PC-3 (cell line): ENCODE measurements around the gene ABCB8. TPM values are rescaled to one million over a fixed set of nuclear protein-coding genes. Genes with fewer than 3 reads are reported as not detected.
A peak's percentile ranks its signal among the peaks of the same experiment; 100 is the strongest.

Source experiments
- ATAC-seq: fragments of 200-7000 bp; cut with Tn5 transposase; 2 replicates; pipeline ENCODE4 v1.9.1; 2020; ENCODE audit warnings: mild to moderate bottlenecking, moderate library complexity
- BruUV-seq: library from RNA; stranded (reverse); fragments of 400-500 nt; replicated peaks from 2 replicates; lab custom pipeline; 2021; lab: Mats Ljungman, UMichigan
- CTCF ChIA-PET: fragments of 300-600 bp; sonication (Branson Sonifier 250); formaldehyde crosslinking; loops from one replicate; lab custom pipeline; 2022; ENCODE audit warnings: antibody characterized with exemption; lab: Charles Lee
- POLR2A ChIA-PET: fragments of 300-600 bp; sonication (Branson Sonifier 250); formaldehyde crosslinking; loops from one replicate; lab custom pipeline; 2022; ENCODE audit warnings: antibody characterized with exemption; ENCODE audit not compliant: unreplicated experiment; lab: Charles Lee
- DNase-seq: peaks from one replicate; pipeline ENCODE4 v3.0.0-alpha.2; 2015
- H2AFZ ChIP-seq: fragments of 300-600 bp; sonication (generic); 2 replicates; pipeline ENCODE4 v1.6.0; 2016; ENCODE audit warnings: antibody characterized with exemption, low read length
- H3F3A ChIP-seq: fragments of 300-600 bp; sonication (generic); one replicate; pipeline ENCODE4 v1.6.0; 2017; ENCODE audit warnings: antibody characterized with exemption, low read length, control low read depth, mild to moderate bottlenecking; ENCODE audit not compliant: unreplicated experiment
- H3K27ac ChIP-seq: fragments of 300-600 bp; sonication (generic); 2 replicates; pipeline ENCODE4 v1.5.1; 2016; ENCODE audit warnings: mild to moderate bottlenecking, low read length
- H3K27me3 ChIP-seq: fragments of 300-600 bp; sonication (generic); 2 replicates; pipeline ENCODE4 v1.6.1; 2016; ENCODE audit warnings: low read length, mixed read lengths
- H3K36me3 ChIP-seq: fragments of 300-600 bp; sonication (generic); 2 replicates; pipeline ENCODE4 v1.6.1; 2016; ENCODE audit warnings: low read depth, mixed run types, low read length, mixed read lengths
- H3K4me1 ChIP-seq: fragments of 300-600 bp; sonication (generic); 2 replicates; pipeline ENCODE4 v1.5.1; 2016; ENCODE audit warnings: low read length; ENCODE audit not compliant: insufficient read depth
- H3K4me2 ChIP-seq: fragments of 300-600 bp; sonication (generic); 2 replicates; pipeline ENCODE4 v1.6.0; 2016; ENCODE audit warnings: low read length
- H3K4me3 ChIP-seq: fragments of 300-600 bp; sonication (generic); 2 replicates; pipeline ENCODE4 v1.5.1; 2016; ENCODE audit warnings: mild to moderate bottlenecking, low read length, mixed read lengths
- H3K79me2 ChIP-seq: fragments of 300-600 bp; sonication (generic); 2 replicates; pipeline ENCODE4 v1.6.1; 2017; ENCODE audit warnings: low read length, mixed read lengths
- H3K9ac ChIP-seq: fragments of 300-600 bp; sonication (generic); 2 replicates; pipeline ENCODE4 v1.6.0; 2016; ENCODE audit warnings: mild to moderate bottlenecking, low read length
- H3K9me2 ChIP-seq: fragments of 300-600 bp; sonication (generic); replicated peaks from 2 replicates; pipeline ENCODE4 v1.6.1; 2016; ENCODE audit warnings: mixed run types, low read length, mixed read lengths
- H3K9me3 ChIP-seq: fragments of 300-600 bp; sonication (generic); 2 replicates; pipeline ENCODE4 v1.6.1; 2016; ENCODE audit warnings: low read length, mixed read lengths
- H4K20me1 ChIP-seq: fragments of 300-600 bp; sonication (generic); 2 replicates; pipeline ENCODE4 v1.6.1; 2016; ENCODE audit warnings: low read length, mixed read lengths
- CTCF ChIP-seq: fragments of 300-600 bp; sonication (generic); conservative IDR thresholded peaks from 2 replicates; pipeline ENCODE4 v1.5.1; 2017; ENCODE audit warnings: antibody characterized with exemption, low read depth, mild to moderate bottlenecking, low read length
- EZH2 ChIP-seq: fragments of 300-600 bp; sonication (generic); IDR thresholded peaks from one replicate; pipeline ENCODE4 v1.6.1; 2017; ENCODE audit warnings: antibody characterized with exemption, mild to moderate bottlenecking, low read length; ENCODE audit not compliant: unreplicated experiment
- EZH2phosphoT487 ChIP-seq: fragments of 300-600 bp; sonication (generic); IDR thresholded peaks from 2 replicates; pipeline ENCODE4 v1.6.1; 2018; ENCODE audit warnings: mild to moderate bottlenecking, antibody characterized with exemption, low read length, borderline replicate concordance
- intact Hi-C: fragments of 100-400 bp; cut with micrococcal nuclease; formaldehyde crosslinking; loops from 2 replicates; pipeline ENCODE4 v1.9.0; 2023
- total RNA-seq: library from RNA; depleted of rRNA; stranded (reverse); fragments of >200 nt; gene quantifications from 2 replicates; pipeline ENCODE4 v1.2.3, GENCODE V29; 2014

The ABCB8 gene
- total RNA-seq, 1 experiment from 2014 or later = 58.4 TPM

DNA sequence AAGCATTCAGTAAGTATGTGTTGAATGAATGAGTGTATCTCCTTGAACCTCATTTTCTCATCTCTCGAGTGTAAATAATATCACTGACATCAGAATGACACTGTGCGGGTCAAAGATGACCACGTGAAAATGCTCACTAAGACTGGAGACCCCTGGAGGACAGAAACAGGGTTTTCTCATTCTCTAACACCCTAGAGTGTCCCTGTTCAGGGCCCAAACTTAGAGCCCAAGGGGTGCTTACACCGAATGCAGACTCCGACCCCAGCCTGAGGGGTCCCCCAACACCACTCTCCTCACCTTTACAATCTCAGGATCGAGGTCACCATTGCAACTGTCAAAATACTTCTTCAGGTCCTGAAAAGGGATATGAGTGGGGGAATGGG is 28.0 kb downstream of the ABCB8 start:
- H3K9me3 ChIP-seq = no peaks in the 10 kb centered on the region
- BruUV-seq = no TSS peak
- H3K9ac ChIP-seq = no peak overlapping the region
- H4K20me1 ChIP-seq = no peaks in the 10 kb centered on the region
- H3K79me2 ChIP-seq = peaks cover 18% of the 10 kb centered on the region
- no peak overlapping the region for H3K27ac ChIP-seq
- H3K36me3 ChIP-seq = no peaks in the 10 kb centered on the region
- no peak for DNase-seq
- no peak for TF ChIP-seq EZH2phosphoT487
- no peak for TF ChIP-seq EZH2
- no peak for TF ChIP-seq CTCF
- intact Hi-C loops = no loop called here
- POLR2A ChIA-PET = no interaction called here
- no peak for ATAC-seq
- H3K9me2 ChIP-seq = no peaks in the 10 kb centered on the region
- H3K4me1 ChIP-seq = peaks cover 27% of the 10 kb centered on the region
- no peaks in the 10 kb centered on the region for H3F3A ChIP-seq
- no peak overlapping the region for H2AFZ ChIP-seq
- no peak overlapping the region for H3K4me3 ChIP-seq
- H3K4me2 ChIP-seq = peak overlapping the region; percentile 95
- CTCF ChIA-PET = no interaction called here
- H3K27me3 ChIP-seq = no peaks in the 10 kb centered on the region

- H3K9ac ChIP-seq = peak overlapping the region; percentile 63
- H3K27ac ChIP-seq = no peak overlapping the region
- POLR2A ChIA-PET = no interaction called here
- H3K36me3 ChIP-seq = no peaks in the 10 kb centered on the region
- no peaks in the 10 kb centered on the region for H3K27me3 ChIP-seq
- H2AFZ ChIP-seq = peak overlapping the region; percentile 78
- CTCF ChIA-PET = no interaction called here
- TF ChIP-seq CTCF (no peak), EZH2phosphoT487 (no peak), EZH2 (no peak)
- peak overlapping the region; percentile 95 for H3K4me2 ChIP-seq
- H3K4me3 ChIP-seq = peak overlapping the region; percentile 86
- no TSS peak for BruUV-seq
- intact Hi-C loops = no loop called here
- no peaks in the 10 kb centered on the region for H3K9me2 ChIP-seq
- DNase-seq = peak; percentile 20
- H3K9me3 ChIP-seq = no peaks in the 10 kb centered on the region
- peaks cover 33% of the 10 kb centered on the region for H3K4me1 ChIP-seq
- ATAC-seq = no peak
- peaks cover 24% of the 10 kb centered on the region for H3K79me2 ChIP-seq
- no peaks in the 10 kb centered on the region for H3F3A ChIP-seq
- H4K20me1 ChIP-seq = no peaks in the 10 kb centered on the region
Observed at GRCh38 chr7:151056666-151057505, 28.6 kb downstream of the ABCB8 start.

DNA sequence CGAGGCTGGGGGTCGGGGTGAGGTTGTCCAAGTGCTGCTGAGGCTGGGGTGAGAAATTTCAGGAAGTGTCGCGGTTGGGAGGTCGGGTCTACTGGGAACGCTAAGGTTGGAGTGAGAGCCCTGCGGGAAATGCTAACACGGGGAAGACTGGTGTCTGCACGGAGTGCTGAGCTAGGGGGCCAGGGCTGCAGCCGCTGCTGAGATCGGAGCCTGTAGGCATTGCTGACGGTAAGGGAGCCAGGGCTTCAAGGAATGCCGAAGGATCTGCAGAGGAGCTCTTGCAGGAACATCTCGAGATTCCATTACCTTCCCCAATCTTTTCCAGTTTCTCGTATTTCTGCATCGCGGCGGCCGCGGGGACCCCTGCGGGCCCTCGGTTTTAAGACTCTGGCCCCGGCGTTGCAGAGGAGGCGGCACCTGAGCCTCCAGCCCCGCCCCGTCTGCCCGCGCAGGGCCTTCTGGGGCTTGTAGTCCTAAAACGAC is 29.3 kb downstream of the ABCB8 start, which contains the start of gene CDK5:
Gene CDK5 (minus strand): TSS at position 392 of the 483 bp plus-strand sequence. CDS start 49 bp downstream, at position 343.
- ChIA-PET POLR2A (no interaction called here), CTCF (no interaction called here)
- Histone ChIP-seq H3K27ac (peak within 1 kb of the TSS; percentile 67), H3K36me3 (no peaks in the 10 kb centered on the region), H3K9me2 (no peaks in the 10 kb centered on the region), H3K79me2 (peaks cover 27% of the 10 kb centered on the region), H3K4me2 (peak within 1 kb of the TSS; percentile 99), H3K27me3 (no peaks in the 10 kb centered on the region), H3K4me1 (peaks cover 40% of the 10 kb centered on the region), H3K9me3 (no peaks in the 10 kb centered on the region), H2AFZ (peak within 1 kb of the TSS; percentile 82), H3K4me3 (peak within 1 kb of the TSS; percentile 86), H4K20me1 (no peaks in the 10 kb centered on the region), H3K9ac (peak within 1 kb of the TSS; percentile 89), H3F3A (no peaks in the 10 kb centered on the region)
- no TSS peak for BruUV-seq
- ATAC-seq (peak; percentile 6), DNase-seq (no peak)
- TF ChIP-seq EZH2phosphoT487 = no peak
- no peak for TF ChIP-seq CTCF
- no peak for TF ChIP-seq EZH2
- intact Hi-C loops = no loop called here
